Astrocyte (in vitro differentiated cells and primary cell): Measurements from ENCODE around the gene CLCA2. TPM values are rescaled to one million over a fixed set of nuclear protein-coding genes. Genes with fewer than 3 reads are reported as not detected.

Experiments
- DNase-seq: peaks from one replicate; pipeline ENCODE4 v3.0.0-alpha.2; 2010; ENCODE audit warnings: low read depth
- FAIRE-seq: peaks from 2 replicates; lab custom pipeline; 2011; peaks lifted over from hg19 to GRCh38; lab: Jason Lieb, UNC
- H2AFZ ChIP-seq: 2 replicates; pipeline ENCODE4 v1.6.0; 2012; ENCODE audit warnings: low read depth, low read length, inconsistent platforms
- H3K27ac ChIP-seq: 2 replicates; pipeline ENCODE4 v1.5.1; 2011; ENCODE audit warnings: low read depth, low read length, inconsistent platforms
- H3K27me3 ChIP-seq: 2 replicates; pipeline ENCODE4 v1.6.0; 2011; ENCODE audit warnings: low read length, inconsistent platforms; ENCODE audit not compliant: insufficient read depth
- H3K36me3 ChIP-seq: 2 replicates; pipeline ENCODE4 v1.5.1; 2011; ENCODE audit warnings: low read length, inconsistent platforms; ENCODE audit not compliant: insufficient read depth
- H3K4me1 ChIP-seq: 2 replicates; pipeline ENCODE4 v1.5.1; 2011; ENCODE audit warnings: low read length, inconsistent platforms; ENCODE audit not compliant: insufficient read depth
- H3K4me2 ChIP-seq: 2 replicates; pipeline ENCODE4 v1.6.0; 2012; ENCODE audit warnings: low read length, inconsistent platforms
- H3K4me3 ChIP-seq: 2 replicates; pipeline ENCODE4 v1.5.1; 2011; ENCODE audit warnings: low read depth, mild to moderate bottlenecking, low read length, inconsistent platforms; ENCODE audit not compliant: insufficient read depth
- H3K79me2 ChIP-seq: 2 replicates; pipeline ENCODE4 v1.6.0; 2012; ENCODE audit warnings: mild to moderate bottlenecking, low read length, inconsistent platforms; ENCODE audit not compliant: insufficient read depth
- H3K9ac ChIP-seq: 2 replicates; pipeline ENCODE4 v1.6.0; 2012; ENCODE audit warnings: mild to moderate bottlenecking, low read length, inconsistent platforms
- H3K9me3 ChIP-seq: 2 replicates; pipeline ENCODE4 v1.5.1; 2012; ENCODE audit warnings: low read depth, mild to moderate bottlenecking, low read length, inconsistent platforms; ENCODE audit not compliant: insufficient read depth
- H4K20me1 ChIP-seq: 2 replicates; pipeline ENCODE4 v1.6.0; 2012; ENCODE audit warnings: low read length, inconsistent platforms; ENCODE audit not compliant: insufficient read depth
- H3K27ac Mint-ChIP-seq: one replicate; pipeline ENCODE4 v1.8.0; 2021; ENCODE audit warnings: mild to moderate bottlenecking, mixed read lengths; ENCODE audit not compliant: unreplicated experiment
- H3K27me3 Mint-ChIP-seq: one replicate; pipeline ENCODE4 v1.8.0; 2021; ENCODE audit warnings: low read depth, mixed read lengths; ENCODE audit not compliant: unreplicated experiment
- H3K36me3 Mint-ChIP-seq: one replicate; pipeline ENCODE4 v1.8.0; 2021; ENCODE audit warnings: low read depth, mixed read lengths; ENCODE audit not compliant: unreplicated experiment
- H3K4me1 Mint-ChIP-seq: one replicate; pipeline ENCODE4 v1.8.0; 2021; ENCODE audit warnings: low read depth, mixed read lengths; ENCODE audit not compliant: unreplicated experiment
- H3K4me3 Mint-ChIP-seq: one replicate; pipeline ENCODE4 v1.8.0; 2021; ENCODE audit warnings: mild to moderate bottlenecking, moderate library complexity, mixed read lengths; ENCODE audit not compliant: unreplicated experiment
- H3K9me3 Mint-ChIP-seq: one replicate; pipeline ENCODE4 v1.8.0; 2021; ENCODE audit warnings: mild to moderate bottlenecking, mixed read lengths; ENCODE audit not compliant: unreplicated experiment
- CTCF ChIP-seq: IDR thresholded peaks from 2 replicates; pipeline ENCODE4 v1.5.1; 2011; ENCODE audit warnings: low read depth, mild to moderate bottlenecking, inconsistent platforms, low read length, moderate library complexity; ENCODE audit not compliant: insufficient read depth
- EZH2 ChIP-seq: IDR thresholded peaks from 2 replicates; pipeline ENCODE4 v1.6.1; 2012; ENCODE audit warnings: mild to moderate bottlenecking, low read length, inconsistent platforms; ENCODE audit not compliant: insufficient read depth
- total RNA-seq: library from RNA; stranded (reverse); gene quantifications from 2 replicates; pipeline ENCODE4 v1.2.1, GENCODE V29; 2021

Gene CLCA2
- total RNA-seq, 1 donor from 2014 or later: 0.77 TPM

- DNase-seq (peak; percentile 76), FAIRE-seq (peak; percentile 72)
- H3K27me3 Mint-ChIP-seq: no peaks in the 10 kb centered on the region
- H3K9me3 ChIP-seq: no peaks in the 10 kb centered on the region
- H3K9ac ChIP-seq: peak within 1 kb of the TSS; percentile 94
- peak within 1 kb of the TSS; percentile 99 for H2AFZ ChIP-seq
- H3K36me3 ChIP-seq: no peaks in the 10 kb centered on the region
- H3K4me1 ChIP-seq: peaks cover 12% of the 10 kb centered on the region
- H3K4me1 Mint-ChIP-seq: peaks cover 13% of the 10 kb centered on the region
- TF ChIP-seq CTCF (no peak), EZH2 (no peak)
- H3K4me3 ChIP-seq: peak within 1 kb of the TSS; percentile 94
- peak within 1 kb of the TSS; percentile 95 for H3K4me2 ChIP-seq
- H3K4me3 Mint-ChIP-seq: peak within 1 kb of the TSS; percentile 93
- H3K9me3 Mint-ChIP-seq: no peaks in the 10 kb centered on the region
- H4K20me1 ChIP-seq: no peaks in the 10 kb centered on the region
- H3K27ac ChIP-seq: peak within 1 kb of the TSS; percentile 92
- H3K36me3 Mint-ChIP-seq: peaks cover 7% of the 10 kb centered on the region
- H3K27ac Mint-ChIP-seq: peak within 1 kb of the TSS; percentile 75
- peaks cover 51% of the 10 kb centered on the region for H3K79me2 ChIP-seq
- no peaks in the 10 kb centered on the region for H3K27me3 ChIP-seq
These were observed 28.0 kb upstream of the CLCA2 start, which contains the start of gene ODF2L for GRCh38 chr1:86395751-86396497. TSS of gene ODF2L (minus strand) at chr1:86396323. CDS start at chr1:86387027, 9,296 bp downstream.

GRCh38 chr1:86396498-86396890 lies 27.5 kb upstream of the CLCA2 start:
- Histone ChIP-seq H3K4me3 (peak overlapping the region; percentile 94), H3K9me3 (no peaks in the 10 kb centered on the region), H3K27me3 (no peaks in the 10 kb centered on the region), H3K9ac (peak overlapping the region; percentile 94), H2AFZ (peak overlapping the region; percentile 99), H3K36me3 (no peaks in the 10 kb centered on the region), H3K4me1 (peaks cover 12% of the 10 kb centered on the region), H3K79me2 (peaks cover 45% of the 10 kb centered on the region), H3K4me2 (peak overlapping the region; percentile 95), H3K27ac (peak overlapping the region; percentile 92), H4K20me1 (no peaks in the 10 kb centered on the region)
- FAIRE-seq: no peak
- no peak for DNase-seq
- peak overlapping the region; percentile 93 for H3K4me3 Mint-ChIP-seq
- peak overlapping the region; percentile 75 for H3K27ac Mint-ChIP-seq
- TF ChIP-seq CTCF (no peak), EZH2 (no peak)
- H3K27me3 Mint-ChIP-seq: no peaks in the 10 kb centered on the region
- no peaks in the 10 kb centered on the region for H3K9me3 Mint-ChIP-seq
- peaks cover 2% of the 10 kb centered on the region for H3K36me3 Mint-ChIP-seq
- peaks cover 13% of the 10 kb centered on the region for H3K4me1 Mint-ChIP-seq
